Measurements from ENCODE around the gene CD79B.

Gene CD79B

GRCh38 chr17:63955232-63955631, 23.1 kb upstream of the CD79B start:
- DNase-seq: no peak
- in situ Hi-C loops (cut with MboI; ENCODE audit: low pct_unique_long_range_greater_than_20kb, low sequenced_read_pairs): no loop called here

- peak; percentile 53 for DNase-seq
- in situ Hi-C loops (cut with MboI; ENCODE audit: low pct_unique_long_range_greater_than_20kb, low sequenced_read_pairs): no loop called here
These were observed 22.4 kb upstream of the CD79B start for GRCh38 chr17:63954402-63955063.

GRCh38 chr17:63950940-63951907, 19.1 kb upstream of the CD79B start:
- no peak for DNase-seq
- in situ Hi-C loops (cut with MboI; ENCODE audit: low pct_unique_long_range_greater_than_20kb, low sequenced_read_pairs): no loop called here

- in situ Hi-C loops (cut with MboI; ENCODE audit: low pct_unique_long_range_greater_than_20kb, low sequenced_read_pairs): no loop called here
- no peak for DNase-seq
These were observed 17.6 kb upstream of the CD79B start for GRCh38 chr17:63949576-63950250.

- in situ Hi-C loops (cut with MboI; ENCODE audit: low pct_unique_long_range_greater_than_20kb, low sequenced_read_pairs): no loop called here
- DNase-seq: no peak
These were observed 16.4 kb upstream of the CD79B start for GRCh38 chr17:63948521-63948920.

- no peak for DNase-seq
- in situ Hi-C loops (cut with MboI; ENCODE audit: low pct_unique_long_range_greater_than_20kb, low sequenced_read_pairs): no loop called here
These were observed 15.7 kb upstream of the CD79B start for GRCh38 chr17:63947711-63948330.

GRCh38 chr17:63946440-63947363, 14.6 kb upstream of the CD79B start:
- in situ Hi-C loops (cut with MboI; ENCODE audit: low pct_unique_long_range_greater_than_20kb, low sequenced_read_pairs): no loop called here

GRCh38 chr17:63945784-63946439, 13.8 kb upstream of the CD79B start:
- in situ Hi-C loops (cut with MboI; ENCODE audit: low pct_unique_long_range_greater_than_20kb, low sequenced_read_pairs): no loop called here
- DNase-seq: no peak

More at GRCh38 chr17:63946440-63947363, 14.6 kb upstream of the CD79B start:
- peak; percentile 56 for DNase-seq

GRCh38 chr17:63944736-63945499, 12.8 kb upstream of the CD79B start:
- in situ Hi-C loops (cut with MboI; ENCODE audit: low pct_unique_long_range_greater_than_20kb, low sequenced_read_pairs): no loop called here
- no peak for DNase-seq

GRCh38 chr17:63943745-63944144, 11.6 kb upstream of the CD79B start:
- no peak for DNase-seq
- in situ Hi-C loops (cut with MboI; ENCODE audit: low pct_unique_long_range_greater_than_20kb, low sequenced_read_pairs): no loop called here

GRCh38 chr17:63942309-63942985, 10.3 kb upstream of the CD79B start:
- in situ Hi-C loops (cut with MboI; ENCODE audit: low pct_unique_long_range_greater_than_20kb, low sequenced_read_pairs): no loop called here
- no peak for DNase-seq

- DNase-seq: no peak
- in situ Hi-C loops (cut with MboI; ENCODE audit: low pct_unique_long_range_greater_than_20kb, low sequenced_read_pairs): no loop called here
These were observed 9.6 kb upstream of the CD79B start for GRCh38 chr17:63941751-63942150.

GRCh38 chr17:63941162-63941561, 9.0 kb upstream of the CD79B start:
- DNase-seq: no peak
- in situ Hi-C loops (cut with MboI; ENCODE audit: low pct_unique_long_range_greater_than_20kb, low sequenced_read_pairs): no loop called here

- in situ Hi-C loops (cut with MboI; ENCODE audit: low pct_unique_long_range_greater_than_20kb, low sequenced_read_pairs): no loop called here
These were observed 8.5 kb upstream of the CD79B start for GRCh38 chr17:63940584-63940983.

GRCh38 chr17:63939884-63940283, 7.8 kb upstream of the CD79B start:
- in situ Hi-C loops (cut with MboI; ENCODE audit: low pct_unique_long_range_greater_than_20kb, low sequenced_read_pairs): no loop called here
- no peak for DNase-seq

More at GRCh38 chr17:63940584-63940983, 8.5 kb upstream of the CD79B start:
- DNase-seq: no peak

GRCh38 chr17:63939401-63939800, 7.3 kb upstream of the CD79B start:
- in situ Hi-C loops (cut with MboI; ENCODE audit: low pct_unique_long_range_greater_than_20kb, low sequenced_read_pairs): no loop called here
- no peak for DNase-seq

GRCh38 chr17:63937920-63938319, 5.8 kb upstream of the CD79B start:
- in situ Hi-C loops (cut with MboI; ENCODE audit: low pct_unique_long_range_greater_than_20kb, low sequenced_read_pairs): no loop called here

More at GRCh38 chr17:63937920-63938319, 5.8 kb upstream of the CD79B start:
- no peak for DNase-seq
